NCI-H2196 (cell line): ENCODE data around the gene SLC25A10.
A peak's percentile ranks its signal among the peaks of the same experiment; 100 is the strongest.

ENCODE experiments used
- DNase-seq: peaks from one replicate; lab custom pipeline; 2025; ENCODE audit not compliant: unreplicated experiment; lab: John Stamatoyannopoulos, UW

The SLC25A10 gene

GRCh38 chr17:81686614-81687013, 25.5 kb upstream of the SLC25A10 start:
- DNase-seq: no peak

- no peak for DNase-seq
Measured at GRCh38 chr17:81687770-81688541, 24.1 kb upstream of the SLC25A10 start.

GRCh38 chr17:81688616-81689015, 23.5 kb upstream of the SLC25A10 start:
- no peak for DNase-seq

- DNase-seq: no peak
Measured at GRCh38 chr17:81690066-81690465, 22.0 kb upstream of the SLC25A10 start.

GRCh38 chr17:81690549-81690948, 21.5 kb upstream of the SLC25A10 start:
- no peak for DNase-seq

- no peak for DNase-seq
Measured at GRCh38 chr17:81691196-81691595, 20.9 kb upstream of the SLC25A10 start.

GRCh38 chr17:81691608-81692007, 20.5 kb upstream of the SLC25A10 start:
- DNase-seq: no peak

- no peak for DNase-seq
Measured at GRCh38 chr17:81693509-81694210, 18.4 kb upstream of the SLC25A10 start.

GRCh38 chr17:81694810-81695209, 17.3 kb upstream of the SLC25A10 start:
- no peak for DNase-seq

GRCh38 chr17:81695211-81695610, 16.9 kb upstream of the SLC25A10 start:
- no peak for DNase-seq

GRCh38 chr17:81695801-81696200, 16.3 kb upstream of the SLC25A10 start:
- DNase-seq: no peak

- DNase-seq: no peak
Measured at GRCh38 chr17:81696218-81696941, 15.7 kb upstream of the SLC25A10 start.

GRCh38 chr17:81697261-81698044, 14.6 kb upstream of the SLC25A10 start:
- no peak for DNase-seq

GRCh38 chr17:81700353-81701287, 11.5 kb upstream of the SLC25A10 start:
- DNase-seq: no peak

GRCh38 chr17:81701288-81702071, 10.6 kb upstream of the SLC25A10 start:
- no peak for DNase-seq

- peak; percentile 96 for DNase-seq
Measured at GRCh38 chr17:81702934-81703746, 8.9 kb upstream of the SLC25A10 start, which contains the start of gene MRPL12. Gene MRPL12, plus strand, starts transcription at chr17:81703367. Its CDS starts 135 bp downstream, at chr17:81703502.

GRCh38 chr17:81703747-81704654, 8.1 kb upstream of the SLC25A10 start:
- no peak for DNase-seq
